A673 (cell line): Measurements from ENCODE around the gene PLD2. TPM values are rescaled to one million over a fixed set of nuclear protein-coding genes. Genes with fewer than 3 reads are reported as not detected.

Source experiments
- BruUV-seq: library from RNA; stranded (reverse); fragments of 400-500 nt; replicated peaks from 2 replicates; lab custom pipeline; 2021; lab: Mats Ljungman, UMichigan
- CTCF ChIA-PET: fragments of 300-600 bp; sonication (Branson Sonifier 250); formaldehyde crosslinking; loops from one replicate; lab custom pipeline; 2022; ENCODE audit warnings: antibody characterized with exemption; lab: Charles Lee
- POLR2A ChIA-PET: fragments of 300-600 bp; sonication (Branson Sonifier 250); formaldehyde crosslinking; loops from one replicate; lab custom pipeline; 2022; ENCODE audit warnings: antibody characterized with exemption; ENCODE audit not compliant: low non-redundant PET; lab: Charles Lee
- DNase-seq: peaks from one replicate; pipeline ENCODE4 v3.0.0-alpha.2; 2015; ENCODE audit warnings: low spot score
- H3K27ac ChIP-seq: fragments of 200-600 bp; sonication (generic); 2 replicates; pipeline ENCODE4 v1.5.1; 2016; ENCODE audit warnings: mixed run types, low read depth, mild to moderate bottlenecking, mixed read lengths, antibody characterized with exemption, low read length; ENCODE audit not compliant: poor library complexity, severe bottlenecking
- H3K27me3 ChIP-seq: fragments of 200-600 bp; sonication (generic); replicated peaks from 2 replicates; pipeline ENCODE4 v1.6.1; 2017; ENCODE audit warnings: mixed run types, low read depth, mild to moderate bottlenecking, mixed read lengths, antibody characterized with exemption, low read length; ENCODE audit not compliant: insufficient read depth, poor library complexity
- H3K36me3 ChIP-seq: fragments of 200-600 bp; sonication (generic); 2 replicates; pipeline ENCODE4 v1.6.1; 2016; ENCODE audit warnings: mixed run types, mild to moderate bottlenecking, mixed read lengths, antibody characterized with exemption, low read length; ENCODE audit not compliant: insufficient read depth, poor library complexity, severe bottlenecking
- H3K4me1 ChIP-seq: fragments of 200-600 bp; sonication (generic); 2 replicates; pipeline ENCODE4 v1.6.1; 2017; ENCODE audit warnings: mixed run types, mild to moderate bottlenecking, mixed read lengths, antibody characterized with exemption, low read length; ENCODE audit not compliant: insufficient read depth, poor library complexity, severe bottlenecking
- H3K4me3 ChIP-seq: fragments of 200-600 bp; sonication (generic); 2 replicates; pipeline ENCODE4 v1.5.1; 2016; ENCODE audit warnings: low read depth, mixed run types, mild to moderate bottlenecking, mixed read lengths, low read length; ENCODE audit not compliant: poor library complexity, severe bottlenecking
- H3K9me3 ChIP-seq: fragments of 200-600 bp; sonication (generic); 2 replicates; pipeline ENCODE4 v1.6.1; 2016; ENCODE audit warnings: mixed run types, low read depth, mild to moderate bottlenecking, mixed read lengths, antibody characterized with exemption, low read length; ENCODE audit not compliant: poor library complexity, severe bottlenecking
- EZH2 ChIP-seq: fragments of 200-600 bp; sonication (generic); IDR thresholded peaks from 2 replicates; pipeline ENCODE4 v1.6.1; 2017; ENCODE audit warnings: borderline replicate concordance, low read depth, mild to moderate bottlenecking, mixed read lengths, antibody characterized with exemption, low read length; ENCODE audit not compliant: poor library complexity, severe bottlenecking
- intact Hi-C: fragments of 100-400 bp; cut with micrococcal nuclease; formaldehyde crosslinking; loops from one replicate; pipeline ENCODE4 v1.10.0; 2022; ENCODE audit not compliant: unreplicated experiment
- total RNA-seq: library from RNA; stranded (reverse); gene quantifications from 2 replicates; pipeline ENCODE4 v1.2.3, GENCODE V29; 2021
- TF ChIP-seq, protein P1 (sequence below): fragments of 300-800, 200-600 bp; sonication (generic); conservative IDR thresholded peaks from 2 replicates; pipeline ENCODE4 v1.5.1; 2017; ENCODE audit warnings: low read depth, mild to moderate bottlenecking, antibody characterized with exemption, low read length, moderate library complexity, mixed read lengths

The PLD2 gene
- total RNA-seq, 1 experiment from 2014 or later = 20.1 TPM

DNA sequence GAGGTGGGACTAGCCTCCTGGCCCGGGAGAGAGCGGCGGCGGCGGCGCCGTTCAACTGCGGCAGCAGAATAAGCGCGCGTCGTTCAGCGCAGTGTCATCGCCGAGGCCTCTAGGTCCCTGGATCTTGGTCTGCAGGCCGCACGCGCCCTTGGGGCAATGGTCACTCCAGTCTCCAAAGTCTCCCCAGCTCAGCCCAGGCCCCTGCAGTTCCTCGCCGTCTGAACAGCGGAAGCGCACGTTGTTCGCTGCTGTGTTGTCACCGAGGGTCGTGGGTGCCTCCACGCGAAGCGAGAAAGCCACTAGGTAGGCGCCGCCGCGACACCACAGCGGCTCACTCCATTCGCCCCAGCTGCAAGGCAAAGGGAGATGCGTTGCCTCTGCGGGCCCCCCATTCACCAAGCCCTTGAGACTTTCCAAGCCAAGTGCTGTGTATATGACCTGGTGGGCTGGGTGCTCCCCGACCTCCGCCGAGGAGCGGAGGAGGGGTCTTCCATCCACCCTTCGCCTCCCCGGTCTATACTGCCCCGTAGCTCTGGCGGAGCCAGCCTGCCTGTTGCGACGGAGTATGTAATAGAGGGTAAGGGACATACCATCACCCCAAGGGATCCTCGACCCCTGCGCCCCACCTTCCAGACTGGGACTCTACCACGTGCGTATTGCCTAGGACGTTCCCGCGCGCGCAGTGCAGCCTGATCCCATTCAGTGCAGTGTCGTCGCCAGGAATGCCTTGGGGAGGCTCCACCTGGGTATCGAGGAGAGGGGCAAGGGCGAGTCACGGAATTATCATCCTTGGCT, 21.4 kb upstream of the PLD2 start:
- POLR2A ChIA-PET = no interaction called here
- Histone ChIP-seq H3K4me1 (peaks cover 36% of the 10 kb centered on the region), H3K36me3 (no peaks in the 10 kb centered on the region), H3K4me3 (peak overlapping the region; percentile 41), H3K27ac (peak overlapping the region; percentile 86), H3K27me3 (no peaks in the 10 kb centered on the region), H3K9me3 (no peaks in the 10 kb centered on the region)
- TF ChIP-seq, protein P1, sequence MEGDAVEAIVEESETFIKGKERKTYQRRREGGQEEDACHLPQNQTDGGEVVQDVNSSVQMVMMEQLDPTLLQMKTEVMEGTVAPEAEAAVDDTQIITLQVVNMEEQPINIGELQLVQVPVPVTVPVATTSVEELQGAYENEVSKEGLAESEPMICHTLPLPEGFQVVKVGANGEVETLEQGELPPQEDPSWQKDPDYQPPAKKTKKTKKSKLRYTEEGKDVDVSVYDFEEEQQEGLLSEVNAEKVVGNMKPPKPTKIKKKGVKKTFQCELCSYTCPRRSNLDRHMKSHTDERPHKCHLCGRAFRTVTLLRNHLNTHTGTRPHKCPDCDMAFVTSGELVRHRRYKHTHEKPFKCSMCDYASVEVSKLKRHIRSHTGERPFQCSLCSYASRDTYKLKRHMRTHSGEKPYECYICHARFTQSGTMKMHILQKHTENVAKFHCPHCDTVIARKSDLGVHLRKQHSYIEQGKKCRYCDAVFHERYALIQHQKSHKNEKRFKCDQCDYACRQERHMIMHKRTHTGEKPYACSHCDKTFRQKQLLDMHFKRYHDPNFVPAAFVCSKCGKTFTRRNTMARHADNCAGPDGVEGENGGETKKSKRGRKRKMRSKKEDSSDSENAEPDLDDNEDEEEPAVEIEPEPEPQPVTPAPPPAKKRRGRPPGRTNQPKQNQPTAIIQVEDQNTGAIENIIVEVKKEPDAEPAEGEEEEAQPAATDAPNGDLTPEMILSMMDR = no peak
- intact Hi-C loops = loop anchor here (2.0 kb wide), 1 partner anchor 103 kb away; no protein-coding TSS in a partner anchor
- no peak for DNase-seq
- CTCF ChIA-PET = no interaction called here
- BruUV-seq = TSS peak; percentile 40

DNA sequence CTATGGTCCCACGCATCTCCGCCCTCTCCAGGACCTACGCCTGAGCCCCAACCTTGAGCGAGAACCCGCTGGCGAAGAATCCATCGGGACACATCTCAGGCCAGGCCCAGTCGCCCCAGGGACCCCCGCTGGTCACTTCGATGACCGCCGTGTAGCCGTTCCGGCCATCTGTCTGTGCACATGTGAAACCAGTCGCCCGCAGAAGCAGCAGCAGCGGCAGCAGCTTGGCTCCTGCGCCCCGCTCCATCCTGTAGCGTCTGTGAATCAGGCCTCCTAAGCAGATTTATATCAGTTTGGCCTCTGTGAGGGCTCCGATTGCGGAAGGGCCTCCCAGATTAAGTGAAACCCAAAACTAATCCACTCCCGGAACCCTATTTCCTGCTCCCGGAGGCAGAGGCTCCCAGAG, 20.8 kb upstream of the PLD2 start, which contains the start of gene VMO1:
Gene VMO1, minus strand, starts transcription at position 259 of the 406 bp plus-strand sequence. Its CDS starts 12 bp downstream, at position 247.
- peak within 1 kb of the TSS; percentile 41 for H3K4me3 ChIP-seq
- CTCF ChIA-PET = no interaction called here
- POLR2A ChIA-PET = no interaction called here
- intact Hi-C loops = loop anchor here (2.0 kb wide), 1 partner anchor 103 kb away; no protein-coding TSS in a partner anchor
- no TSS peak for BruUV-seq
- peak; percentile 90 for DNase-seq
- H3K9me3 ChIP-seq = no peaks in the 10 kb centered on the region
- H3K4me1 ChIP-seq = peaks cover 36% of the 10 kb centered on the region
- H3K27ac ChIP-seq = peak within 1 kb of the TSS; percentile 86
- TF ChIP-seq, protein P1 = no peak
- TF ChIP-seq EZH2 = no peak
- no peaks in the 10 kb centered on the region for H3K27me3 ChIP-seq
- H3K36me3 ChIP-seq = no peaks in the 10 kb centered on the region

DNA sequence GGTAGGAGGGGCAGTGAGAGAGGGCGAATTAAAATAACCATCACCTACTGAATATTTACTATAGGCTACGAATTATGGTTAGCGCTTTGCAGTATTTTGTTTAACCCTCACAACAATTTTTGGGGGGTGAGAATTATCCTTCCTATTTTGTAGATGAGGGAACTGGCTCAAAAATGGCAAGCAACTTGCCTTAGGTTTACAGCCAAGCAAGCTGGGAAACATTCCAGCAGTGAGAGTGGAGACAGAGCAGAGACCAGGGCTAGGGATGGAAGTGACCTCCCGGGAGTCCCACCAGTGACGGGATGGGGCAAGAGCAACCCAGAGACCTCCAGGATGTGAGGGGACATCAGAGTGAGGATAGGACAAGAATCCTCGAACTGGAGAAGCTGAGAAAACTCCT, 20.4 kb upstream of the PLD2 start:
- CTCF ChIA-PET = no interaction called here
- no TSS peak for BruUV-seq

More for the DNA sequence above, 20.4 kb upstream of the PLD2 start:
- TF ChIP-seq, protein P1 = no peak
- no peak for TF ChIP-seq EZH2
- peaks cover 36% of the 10 kb centered on the region for H3K4me1 ChIP-seq
- POLR2A ChIA-PET = interaction anchor here (0.6 kb wide), 1 partner anchor 66 kb away, joined by 6 read pairs; no protein-coding TSS in a partner anchor
- peak overlapping the region; percentile 86 for H3K27ac ChIP-seq
- H3K9me3 ChIP-seq = no peaks in the 10 kb centered on the region
- H3K4me3 ChIP-seq = peak overlapping the region; percentile 41
- H3K36me3 ChIP-seq = no peaks in the 10 kb centered on the region
- intact Hi-C loops = loop anchor here (2.0 kb wide), 1 partner anchor 102 kb away; no protein-coding TSS in a partner anchor
- H3K27me3 ChIP-seq = no peaks in the 10 kb centered on the region
- DNase-seq = no peak
